GM21737 (cell line): Measurements from ENCODE around the gene PSMD14.
"Not testable (repeated sequence)": the region's sequence is repeated elsewhere in the genome, so short reads cannot be mapped to it uniquely, and the experiment has no call there.

Experiments
- ATAC-seq: cut with Tn5 transposase; IDR thresholded peaks from one replicate; pipeline ENCODE4 v1.9.1; 2021; ENCODE audit warnings: mild to moderate bottlenecking, moderate library complexity; ENCODE audit not compliant: unreplicated experiment

The PSMD14 gene

GRCh38 chr2:161332371-161332967 lies 24.2 kb downstream of the PSMD14 start:
- ATAC-seq: no peak

GRCh38 chr2:161335626-161336025 lies 27.4 kb downstream of the PSMD14 start:
- ATAC-seq: no peak

GRCh38 chr2:161337247-161337646 lies 29.0 kb downstream of the PSMD14 start:
- no peak for ATAC-seq

GRCh38 chr2:161339532-161339931 lies 31.3 kb downstream of the PSMD14 start:
- ATAC-seq: not testable (repeated sequence)

- not testable (repeated sequence) for ATAC-seq
Observed at GRCh38 chr2:161340930-161341413, 32.7 kb downstream of the PSMD14 start.

- no peak for ATAC-seq
Observed at GRCh38 chr2:161343235-161343634, 35.0 kb downstream of the PSMD14 start.

- ATAC-seq: no peak
Observed at GRCh38 chr2:161344692-161345091, 36.5 kb downstream of the PSMD14 start.

- no peak for ATAC-seq
Observed at GRCh38 chr2:161351678-161352077, 43.5 kb downstream of the PSMD14 start.

- ATAC-seq: no peak
Observed at GRCh38 chr2:161352719-161353118, 44.5 kb downstream of the PSMD14 start.

- ATAC-seq: no peak
Observed at GRCh38 chr2:161353543-161353942, 45.3 kb downstream of the PSMD14 start.

- ATAC-seq: no peak
Observed at GRCh38 chr2:161354106-161354505, 45.9 kb downstream of the PSMD14 start.

GRCh38 chr2:161355106-161355505 lies 46.9 kb downstream of the PSMD14 start:
- no peak for ATAC-seq

- no peak for ATAC-seq
Observed at GRCh38 chr2:161355983-161356382, 47.8 kb downstream of the PSMD14 start.

- no peak for ATAC-seq
Observed at GRCh38 chr2:161357097-161357496, 48.9 kb downstream of the PSMD14 start.

GRCh38 chr2:161358838-161359237 lies 50.6 kb downstream of the PSMD14 start:
- ATAC-seq: no peak

- ATAC-seq: not testable (repeated sequence)
Observed at GRCh38 chr2:161360095-161360654, 52.0 kb downstream of the PSMD14 start.

- no peak for ATAC-seq
Observed at GRCh38 chr2:161362568-161363166, 54.4 kb downstream of the PSMD14 start.

GRCh38 chr2:161367675-161368074 lies 59.5 kb downstream of the PSMD14 start:
- no peak for ATAC-seq

- no peak for ATAC-seq
Observed at GRCh38 chr2:161369311-161369710, 61.1 kb downstream of the PSMD14 start.

GRCh38 chr2:161370981-161371380 lies 62.8 kb downstream of the PSMD14 start:
- no peak for ATAC-seq

GRCh38 chr2:161371869-161372268 lies 63.6 kb downstream of the PSMD14 start:
- ATAC-seq: no peak

- no peak for ATAC-seq
Observed at GRCh38 chr2:161373942-161374341, 65.7 kb downstream of the PSMD14 start.
